ENCODE results near the gene PHACTR2.
"Not testable (repeated sequence)": the region's sequence is repeated elsewhere in the genome, so short reads cannot be mapped to it uniquely, and the experiment has no call there.

Gene PHACTR2

GRCh38 chr6:143707697-143708096 lies 29.9 kb downstream of the PHACTR2 start:
- H3K36me3 ChIP-seq (ENCODE audit: control insufficient read depth, insufficient read depth, low read length) = no peaks in the 10 kb centered on the region
- H3K27me3 ChIP-seq (ENCODE audit: control insufficient read depth, insufficient read depth, low read length) = no peaks in the 10 kb centered on the region
- no peak overlapping the region for H3K9ac ChIP-seq (ENCODE audit: low read length)
- no peak overlapping the region for H3K4me3 ChIP-seq (ENCODE audit: low read length)
- H3K4me1 ChIP-seq (ENCODE audit: control insufficient read depth, insufficient read depth, low read length) = no peaks in the 10 kb centered on the region
- H3K27ac ChIP-seq (ENCODE audit: low read depth, low read length) = no peak overlapping the region

- Histone ChIP-seq H3K27ac (ENCODE audit: low read depth, low read length) (no peak overlapping the region), H3K4me1 (ENCODE audit: control insufficient read depth, insufficient read depth, low read length) (no peaks in the 10 kb centered on the region), H3K36me3 (ENCODE audit: control insufficient read depth, insufficient read depth, low read length) (no peaks in the 10 kb centered on the region), H3K4me3 (ENCODE audit: low read length) (no peak overlapping the region), H3K27me3 (ENCODE audit: control insufficient read depth, insufficient read depth, low read length) (no peaks in the 10 kb centered on the region), H3K9ac (ENCODE audit: low read length) (no peak overlapping the region)
These were observed 31.1 kb downstream of the PHACTR2 start for GRCh38 chr6:143708889-143709288.

- no peak overlapping the region for H3K4me3 ChIP-seq (ENCODE audit: low read length)
- no peaks in the 10 kb centered on the region for H3K27me3 ChIP-seq (ENCODE audit: control insufficient read depth, insufficient read depth, low read length)
- no peak overlapping the region for H3K9ac ChIP-seq (ENCODE audit: low read length)
- H3K27ac ChIP-seq (ENCODE audit: low read depth, low read length) = no peak overlapping the region
- no peaks in the 10 kb centered on the region for H3K36me3 ChIP-seq (ENCODE audit: control insufficient read depth, insufficient read depth, low read length)
- no peaks in the 10 kb centered on the region for H3K4me1 ChIP-seq (ENCODE audit: control insufficient read depth, insufficient read depth, low read length)
These were observed 33.9 kb downstream of the PHACTR2 start for GRCh38 chr6:143711714-143712113.

GRCh38 chr6:143718472-143718871 lies 40.7 kb downstream of the PHACTR2 start:
- Histone ChIP-seq H3K4me3 (ENCODE audit: low read length) (no peak overlapping the region), H3K27me3 (ENCODE audit: control insufficient read depth, insufficient read depth, low read length) (no peaks in the 10 kb centered on the region), H3K27ac (ENCODE audit: low read depth, low read length) (no peak overlapping the region), H3K4me1 (ENCODE audit: control insufficient read depth, insufficient read depth, low read length) (no peaks in the 10 kb centered on the region), H3K36me3 (ENCODE audit: control insufficient read depth, insufficient read depth, low read length) (no peaks in the 10 kb centered on the region), H3K9ac (ENCODE audit: low read length) (no peak overlapping the region)

GRCh38 chr6:143721642-143722041 lies 43.9 kb downstream of the PHACTR2 start:
- Histone ChIP-seq H3K4me1 (ENCODE audit: control insufficient read depth, insufficient read depth, low read length) (no peaks in the 10 kb centered on the region), H3K27me3 (ENCODE audit: control insufficient read depth, insufficient read depth, low read length) (no peaks in the 10 kb centered on the region), H3K36me3 (ENCODE audit: control insufficient read depth, insufficient read depth, low read length) (no peaks in the 10 kb centered on the region), H3K9ac (ENCODE audit: low read length) (no peak overlapping the region), H3K4me3 (ENCODE audit: low read length) (no peak overlapping the region), H3K27ac (ENCODE audit: low read depth, low read length) (no peak overlapping the region)

GRCh38 chr6:143724876-143725275 lies 47.1 kb downstream of the PHACTR2 start:
- H3K27ac ChIP-seq (ENCODE audit: low read depth, low read length) = no peak overlapping the region
- H3K4me1 ChIP-seq (ENCODE audit: control insufficient read depth, insufficient read depth, low read length) = no peaks in the 10 kb centered on the region
- no peak overlapping the region for H3K9ac ChIP-seq (ENCODE audit: low read length)
- no peaks in the 10 kb centered on the region for H3K36me3 ChIP-seq (ENCODE audit: control insufficient read depth, insufficient read depth, low read length)
- H3K4me3 ChIP-seq (ENCODE audit: low read length) = no peak overlapping the region
- no peaks in the 10 kb centered on the region for H3K27me3 ChIP-seq (ENCODE audit: control insufficient read depth, insufficient read depth, low read length)

- Histone ChIP-seq H3K27ac (ENCODE audit: low read depth, low read length) (no peak overlapping the region), H3K4me3 (ENCODE audit: low read length) (no peak overlapping the region), H3K9ac (ENCODE audit: low read length) (no peak overlapping the region), H3K36me3 (ENCODE audit: control insufficient read depth, insufficient read depth, low read length) (no peaks in the 10 kb centered on the region), H3K4me1 (ENCODE audit: control insufficient read depth, insufficient read depth, low read length) (no peaks in the 10 kb centered on the region), H3K27me3 (ENCODE audit: control insufficient read depth, insufficient read depth, low read length) (no peaks in the 10 kb centered on the region)
These were observed 48.4 kb downstream of the PHACTR2 start for GRCh38 chr6:143726015-143726647.

GRCh38 chr6:143727035-143727434 lies 49.3 kb downstream of the PHACTR2 start:
- H3K27ac ChIP-seq (ENCODE audit: low read depth, low read length) = no peak overlapping the region
- no peak overlapping the region for H3K4me3 ChIP-seq (ENCODE audit: low read length)
- no peaks in the 10 kb centered on the region for H3K27me3 ChIP-seq (ENCODE audit: control insufficient read depth, insufficient read depth, low read length)
- no peak overlapping the region for H3K9ac ChIP-seq (ENCODE audit: low read length)
- no peaks in the 10 kb centered on the region for H3K36me3 ChIP-seq (ENCODE audit: control insufficient read depth, insufficient read depth, low read length)
- no peaks in the 10 kb centered on the region for H3K4me1 ChIP-seq (ENCODE audit: control insufficient read depth, insufficient read depth, low read length)

GRCh38 chr6:143731789-143732188 lies 54.0 kb downstream of the PHACTR2 start:
- H3K9ac ChIP-seq (ENCODE audit: low read length) = no peak overlapping the region
- no peak overlapping the region for H3K27ac ChIP-seq (ENCODE audit: low read depth, low read length)
- no peak overlapping the region for H3K4me3 ChIP-seq (ENCODE audit: low read length)
- peaks cover 8% of the 10 kb centered on the region for H3K4me1 ChIP-seq (ENCODE audit: control insufficient read depth, insufficient read depth, low read length)
- H3K36me3 ChIP-seq (ENCODE audit: control insufficient read depth, insufficient read depth, low read length) = no peaks in the 10 kb centered on the region
- H3K27me3 ChIP-seq (ENCODE audit: control insufficient read depth, insufficient read depth, low read length) = no peaks in the 10 kb centered on the region

- Histone ChIP-seq H3K9ac (ENCODE audit: low read length) (no peak overlapping the region), H3K36me3 (ENCODE audit: control insufficient read depth, insufficient read depth, low read length) (no peaks in the 10 kb centered on the region), H3K27me3 (ENCODE audit: control insufficient read depth, insufficient read depth, low read length) (no peaks in the 10 kb centered on the region), H3K4me3 (ENCODE audit: low read length) (no peak overlapping the region), H3K27ac (ENCODE audit: low read depth, low read length) (no peak overlapping the region), H3K4me1 (ENCODE audit: control insufficient read depth, insufficient read depth, low read length) (peaks cover 8% of the 10 kb centered on the region)
These were observed 54.8 kb downstream of the PHACTR2 start for GRCh38 chr6:143732536-143732935.

- H3K9ac ChIP-seq (ENCODE audit: low read length) = no peak overlapping the region
These were observed 55.7 kb downstream of the PHACTR2 start for GRCh38 chr6:143733510-143733909.

GRCh38 chr6:143734641-143735063 lies 56.9 kb downstream of the PHACTR2 start:
- H3K9ac ChIP-seq (ENCODE audit: low read length) = no peak overlapping the region
- no peaks in the 10 kb centered on the region for H3K36me3 ChIP-seq (ENCODE audit: control insufficient read depth, insufficient read depth, low read length)
- H3K4me1 ChIP-seq (ENCODE audit: control insufficient read depth, insufficient read depth, low read length) = peaks cover 8% of the 10 kb centered on the region
- no peak overlapping the region for H3K27ac ChIP-seq (ENCODE audit: low read depth, low read length)
- no peaks in the 10 kb centered on the region for H3K27me3 ChIP-seq (ENCODE audit: control insufficient read depth, insufficient read depth, low read length)
- H3K4me3 ChIP-seq (ENCODE audit: low read length) = no peak overlapping the region

More at GRCh38 chr6:143733510-143733909, 55.7 kb downstream of the PHACTR2 start:
- H3K27ac ChIP-seq (ENCODE audit: low read depth, low read length) = no peak overlapping the region
- no peak overlapping the region for H3K4me3 ChIP-seq (ENCODE audit: low read length)
- no peaks in the 10 kb centered on the region for H3K27me3 ChIP-seq (ENCODE audit: control insufficient read depth, insufficient read depth, low read length)
- H3K4me1 ChIP-seq (ENCODE audit: control insufficient read depth, insufficient read depth, low read length) = peaks cover 8% of the 10 kb centered on the region
- no peaks in the 10 kb centered on the region for H3K36me3 ChIP-seq (ENCODE audit: control insufficient read depth, insufficient read depth, low read length)

GRCh38 chr6:143738072-143738690 lies 60.4 kb downstream of the PHACTR2 start:
- not testable (repeated sequence) for H3K27me3 ChIP-seq (ENCODE audit: control insufficient read depth, insufficient read depth, low read length); H3K4me3 ChIP-seq (ENCODE audit: low read length); H3K9ac ChIP-seq (ENCODE audit: low read length); H3K27ac ChIP-seq (ENCODE audit: low read depth, low read length); H3K36me3 ChIP-seq (ENCODE audit: control insufficient read depth, insufficient read depth, low read length)
- H3K4me1 ChIP-seq (ENCODE audit: control insufficient read depth, insufficient read depth, low read length) = peaks cover 14% of the 10 kb centered on the region
